K562 (cell line): ENCODE measurements around the gene PSMD13. TPM values are rescaled to one million over a fixed set of nuclear protein-coding genes. Genes with fewer than 3 reads are reported as not detected.
A peak's percentile ranks its signal among the peaks of the same experiment; 100 is the strongest.

ENCODE experiments used
- BHLHE40 ChIP-seq: IDR thresholded peaks from 2 replicates; pipeline ENCODE4 v1.6.1; 2011; ENCODE audit warnings: low read length, improper control_type of control experiment
- CSDE1 ChIP-seq, 2 experiments: fragments of 450-650 bp; IDR thresholded peaks; 2 replicates each; pipeline ENCODE4 v1.6.1; 2016; ENCODE audit warnings: mild to moderate bottlenecking in 1 of 2
- EGR1 ChIP-seq: fragments of 450-650 bp; conservative IDR thresholded peaks from 2 replicates; pipeline ENCODE4 v1.6.1; 2017; ENCODE audit warnings: mild to moderate bottlenecking
- ESRRA ChIP-seq: fragments of 450-650 bp; IDR thresholded peaks from 2 replicates; pipeline ENCODE4 v1.6.1; 2014; ENCODE audit warnings: low read depth, mild to moderate bottlenecking, moderate library complexity, borderline replicate concordance
- EWSR1 ChIP-seq: fragments of 450-650 bp; IDR thresholded peaks from 2 replicates; pipeline ENCODE4 v1.6.1; 2018; ENCODE audit warnings: borderline replicate concordance, mild to moderate bottlenecking, low read depth, moderate library complexity; ENCODE audit not compliant: partially characterized antibody
- HOXB6 ChIP-seq: fragments of 250-450 bp; sonication (Bioruptor Pico); IDR thresholded peaks from 2 replicates; pipeline ENCODE4 v1.5.1; 2022; ENCODE audit warnings: mild to moderate bottlenecking, borderline replicate concordance
- LCOR ChIP-seq: sonication (generic); formaldehyde crosslinking; IDR thresholded peaks from 2 replicates; pipeline ENCODE4 v1.8.0; 2022; ENCODE audit warnings: mild to moderate bottlenecking, missing genetic modification reagents
- PYGO2 ChIP-seq: fragments of 450-650 bp; IDR thresholded peaks from 2 replicates; pipeline ENCODE4 v1.6.1; 2016; ENCODE audit warnings: mild to moderate bottlenecking, missing genetic modification characterization, moderate library complexity, missing compliant biosample characterization
- RAD51 ChIP-seq: fragments of 450-650 bp; IDR thresholded peaks from 2 replicates; pipeline ENCODE4 v1.7.1; 2016; ENCODE audit warnings: low read depth, mild to moderate bottlenecking, borderline replicate concordance
- RBM17 ChIP-seq: fragments of 200-400 bp; formaldehyde crosslinking; IDR thresholded peaks from 2 replicates; pipeline ENCODE4 v1.6.1; 2017; ENCODE audit warnings: low read depth, mild to moderate bottlenecking, low read length, borderline replicate concordance
- RUNX1 ChIP-seq: sonication (generic); IDR thresholded peaks from 2 replicates; pipeline ENCODE4 v1.6.1; 2016; ENCODE audit warnings: antibody characterized with exemption, low read depth
- SMAD1 ChIP-seq: fragments of 150-350 bp; IDR thresholded peaks from 2 replicates; pipeline ENCODE4 v1.6.1; 2014; ENCODE audit warnings: low read length, low read depth; ENCODE audit not compliant: partially characterized antibody
- SMARCE1 ChIP-seq: fragments of 450-650 bp; IDR thresholded peaks from 2 replicates; pipeline ENCODE4 v1.7.1; 2016; ENCODE audit warnings: mild to moderate bottlenecking
- SP1 ChIP-seq: sonication (generic); formaldehyde crosslinking; IDR thresholded peaks from 2 replicates; pipeline ENCODE4 v1.8.1; 2022; ENCODE audit warnings: mild to moderate bottlenecking, missing genetic modification reagents
- TAF15 ChIP-seq: fragments of 200-400 bp; formaldehyde crosslinking; IDR thresholded peaks from 2 replicates; pipeline ENCODE4 v1.6.1; 2017; ENCODE audit warnings: mild to moderate bottlenecking, low read depth, low read length, moderate library complexity
- ZNF239 ChIP-seq: fragments of 250-450 bp; sonication (Bioruptor Pico); IDR thresholded peaks from 2 replicates; pipeline ENCODE4 v1.4.0; 2020; ENCODE audit warnings: mild to moderate bottlenecking
- ZNF253 ChIP-seq: fragments of 250-450 bp; sonication (Bioruptor Pico); conservative IDR thresholded peaks from 2 replicates; pipeline ENCODE4 v1.6.1; 2021; ENCODE audit warnings: mild to moderate bottlenecking
- ZNF589 ChIP-seq: fragments of 200-800 bp; sonication (Bioruptor generic); IDR thresholded peaks from 2 replicates; pipeline ENCODE4 v1.6.1; 2016; ENCODE audit warnings: low read depth, missing genetic modification characterization, missing compliant biosample characterization
- ZNF764 ChIP-seq: fragments of 250-450 bp; sonication (Bioruptor Pico); IDR thresholded peaks from 2 replicates; pipeline ENCODE4 v1.4.0; 2020; ENCODE audit warnings: low read depth, mild to moderate bottlenecking, moderate library complexity
- polyA plus RNA-seq, 8 experiments: library from polyadenylated mRNA; depleted of rRNA in 4 of 8; stranded (reverse) in 5 of 8; unstranded in 3 of 8; fragments of >200 nt; fragmentation: Nextera tagmentation in 2 of 8; fragmentation: Illumina TruSeq in 1 of 8; extraction: Ambion mirVana in 2 of 8; extraction: Trizol in 1 of 8; gene quantifications; 2 replicates each; pipeline versions ENCODE4 v1.2.1 to v1.2.3, GENCODE V29; 2011 to 2014; ENCODE audit warnings: inconsistent platforms in 1 of 8, missing spikeins in 1 of 8
- total RNA-seq, 7 experiments: library from RNA; depleted of rRNA in 6 of 7; stranded (reverse); fragments of >200 nt in 6 of 7; fragmentation: Illumina TruSeq in 2 of 7; extraction: Trizol in 2 of 7; gene quantifications; 2 replicates each; pipeline versions ENCODE4 v1.2.1 to v1.2.3, GENCODE V29; 2011 to 2021; ENCODE audit warnings: low replicate concordance in 1 of 7
- TF ChIP-seq, protein P1 (sequence below): fragments of 450-650 bp; formaldehyde crosslinking; IDR thresholded peaks from 2 replicates; pipeline ENCODE4 v1.4.0; 2020; ENCODE audit warnings: mild to moderate bottlenecking
- TF ChIP-seq, protein P2 (sequence below): IDR thresholded peaks from 2 replicates; pipeline ENCODE4 v1.6.1; 2012; ENCODE audit warnings: low read depth, low read length, improper control_type of control experiment, borderline replicate concordance
- TF ChIP-seq, protein P3 (sequence below): fragments of 250-450 bp; sonication (Bioruptor Pico); IDR thresholded peaks from 2 replicates; pipeline ENCODE4 v1.5.0; 2021
- TF ChIP-seq, protein P4 (sequence below), 2 experiments: fragments of 450-650 bp in 1 of 2; sonication (generic) in 1 of 2; formaldehyde crosslinking in 1 of 2; IDR thresholded peaks in 1 of 2; conservative IDR thresholded peaks in 1 of 2; 2 replicates each; pipeline versions ENCODE4 v1.6.1 to v1.8.1; 2016 to 2023; ENCODE audit warnings: mild to moderate bottlenecking in 2 of 2, moderate library complexity in 2 of 2, inconsistent platforms in 1 of 2, missing genetic modification reagents in 1 of 2

The PSMD13 gene
- total and polyA plus RNA-seq, 9 of the 15 experiments (the other 6 are each of a cell fraction or from before 2014, with no cell fraction given): 185 to 383 (median 267) TPM

DNA sequence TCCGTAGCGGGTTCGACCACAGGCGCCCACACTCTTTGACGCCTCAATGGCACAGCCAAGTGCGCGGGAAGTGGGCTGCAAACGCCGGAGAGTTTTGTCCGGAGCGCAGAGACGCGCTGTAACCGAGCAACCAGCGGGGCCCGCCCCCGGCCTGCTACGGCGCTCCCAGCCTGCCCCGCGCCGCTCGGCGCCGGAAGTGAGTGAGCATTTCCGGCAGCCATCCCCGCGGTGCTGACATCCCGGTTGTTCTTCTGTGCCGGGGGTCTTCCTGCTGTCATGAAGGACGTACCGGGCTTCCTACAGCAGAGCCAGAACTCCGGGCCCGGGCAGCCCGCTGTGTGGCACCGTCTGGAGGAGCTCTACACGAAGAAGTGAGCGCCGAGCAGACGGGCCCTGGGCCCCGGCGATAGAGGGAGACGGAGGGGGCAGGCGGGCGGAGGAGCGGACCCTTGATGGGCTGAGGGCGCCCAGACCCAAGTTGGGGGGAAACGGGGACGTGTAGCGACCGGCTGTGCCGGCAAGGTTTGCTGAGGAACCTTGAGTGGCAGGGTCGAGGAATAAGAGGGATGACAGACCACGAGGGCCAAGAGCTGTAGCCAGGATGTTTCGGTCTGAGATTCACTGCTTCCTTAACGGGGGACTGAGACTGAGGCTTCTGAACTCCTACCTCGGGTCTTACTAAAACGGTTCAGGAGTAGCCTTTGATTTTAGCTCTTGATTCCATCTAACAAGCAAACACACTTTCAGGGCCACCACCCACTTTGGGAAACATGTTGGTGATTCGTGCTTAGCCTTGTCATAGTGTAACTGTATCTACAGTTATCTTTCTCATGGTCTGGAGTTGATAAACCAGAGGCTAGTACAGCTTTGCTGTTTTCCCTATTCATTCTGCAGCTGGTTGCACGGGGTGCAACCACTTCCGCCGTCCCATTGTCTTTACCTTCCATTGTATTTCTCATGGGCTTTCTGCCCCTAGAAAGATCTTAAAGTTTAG, at the start of gene PSMD13 (continued):
- TF ChIP-seq, protein P1, sequence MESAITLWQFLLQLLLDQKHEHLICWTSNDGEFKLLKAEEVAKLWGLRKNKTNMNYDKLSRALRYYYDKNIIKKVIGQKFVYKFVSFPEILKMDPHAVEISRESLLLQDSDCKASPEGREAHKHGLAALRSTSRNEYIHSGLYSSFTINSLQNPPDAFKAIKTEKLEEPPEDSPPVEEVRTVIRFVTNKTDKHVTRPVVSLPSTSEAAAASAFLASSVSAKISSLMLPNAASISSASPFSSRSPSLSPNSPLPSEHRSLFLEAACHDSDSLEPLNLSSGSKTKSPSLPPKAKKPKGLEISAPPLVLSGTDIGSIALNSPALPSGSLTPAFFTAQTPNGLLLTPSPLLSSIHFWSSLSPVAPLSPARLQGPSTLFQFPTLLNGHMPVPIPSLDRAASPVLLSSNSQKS (CRISPR knock-in tag): no peak
- TF ChIP-seq SMAD1 (peak; percentile 49), ZNF589 (CRISPR knock-in tag) (peak; percentile 45; the same call in 1 of the 2 replicates), CSDE1 (IDR thresholded peaks at IDR 0.05) (no peak), SP1 (CRISPR knock-in tag) (peak; percentile 79), RUNX1 (no peak), ZNF253 (no peak), SMARCE1 (no peak; the same call in 1 of the 2 replicates), PYGO2 (tag) (no peak), RBM17 (no peak), RAD51 (no peak), ESRRA (0 out of 2 replicates have a peak, but pooled peaks have one; percentile 48), EWSR1 (no peak), TAF15 (no peak), BHLHE40 (no peak), EGR1 (0 out of 2 replicates have a peak, but pooled peaks have one; percentile 76), LCOR (no peak), ZNF239 (no peak), ZNF764 (CRISPR knock-in tag) (no peak), HOXB6 (CRISPR knock-in tag) (no peak)
- TF ChIP-seq, protein P2, sequence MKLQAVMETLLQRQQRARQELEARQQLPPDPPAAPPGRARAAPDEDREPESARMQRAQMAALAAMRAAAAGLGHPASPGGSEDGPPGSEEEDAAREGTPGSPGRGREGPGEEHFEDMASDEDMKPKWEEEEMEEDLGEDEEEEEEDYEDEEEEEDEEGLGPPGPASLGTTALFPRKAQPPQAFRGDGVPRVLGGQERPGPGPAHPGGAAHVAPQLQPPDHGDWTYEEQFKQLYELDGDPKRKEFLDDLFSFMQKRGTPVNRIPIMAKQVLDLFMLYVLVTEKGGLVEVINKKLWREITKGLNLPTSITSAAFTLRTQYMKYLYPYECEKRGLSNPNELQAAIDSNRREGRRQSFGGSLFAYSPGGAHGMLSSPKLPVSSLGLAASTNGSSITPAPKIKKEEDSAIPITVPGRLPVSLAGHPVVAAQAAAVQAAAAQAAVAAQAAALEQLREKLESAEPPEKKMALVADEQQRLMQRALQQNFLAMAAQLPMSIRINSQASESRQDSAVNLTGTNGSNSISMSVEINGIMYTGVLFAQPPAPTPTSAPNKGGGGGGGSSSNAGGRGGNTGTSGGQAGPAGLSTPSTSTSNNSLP: no peak
- TF ChIP-seq, protein P3, sequence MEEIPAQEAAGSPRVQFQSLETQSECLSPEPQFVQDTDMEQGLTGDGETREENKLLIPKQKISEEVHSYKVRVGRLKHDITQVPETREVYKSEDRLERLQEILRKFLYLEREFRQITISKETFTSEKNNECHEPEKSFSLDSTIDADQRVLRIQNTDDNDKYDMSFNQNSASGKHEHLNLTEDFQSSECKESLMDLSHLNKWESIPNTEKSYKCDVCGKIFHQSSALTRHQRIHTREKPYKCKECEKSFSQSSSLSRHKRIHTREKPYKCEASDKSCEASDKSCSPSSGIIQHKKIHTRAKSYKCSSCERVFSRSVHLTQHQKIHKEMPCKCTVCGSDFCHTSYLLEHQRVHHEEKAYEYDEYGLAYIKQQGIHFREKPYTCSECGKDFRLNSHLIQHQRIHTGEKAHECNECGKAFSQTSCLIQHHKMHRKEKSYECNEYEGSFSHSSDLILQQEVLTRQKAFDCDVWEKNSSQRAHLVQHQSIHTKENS (CRISPR knock-in tag): no peak
- TF ChIP-seq, protein P4, sequence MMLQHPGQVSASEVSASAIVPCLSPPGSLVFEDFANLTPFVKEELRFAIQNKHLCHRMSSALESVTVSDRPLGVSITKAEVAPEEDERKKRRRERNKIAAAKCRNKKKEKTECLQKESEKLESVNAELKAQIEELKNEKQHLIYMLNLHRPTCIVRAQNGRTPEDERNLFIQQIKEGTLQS (IDR thresholded peaks at IDR 0.05): no peak
- TF ChIP-seq, protein P4 (CRISPR knock-in tag; conservative IDR thresholded peaks at IDR 0.05): peak; percentile 43; the same call in 1 of the 2 replicates
